Muscle of back (tissue), 13 donors: Measurements from ENCODE around the gene YPEL5. TPM values are rescaled to one million over a fixed set of nuclear protein-coding genes. Genes with fewer than 3 reads are reported as not detected.
"Not testable (repeated sequence)": the region's sequence is repeated elsewhere in the genome, so short reads cannot be mapped to it uniquely, and the experiment has no call there.

Source experiments
- DNase-seq, 3 donors: peaks; one replicate each; pipeline versions ENCODE4 v3.0.0 to v3.0.0-alpha.2; 2013
- long read RNA-seq, 9 donors: transcript quantifications; one replicate each; lab custom pipeline, GENCODE V29; 2026
- polyA plus RNA-seq, 10 donors: library from polyadenylated mRNA; unstranded; fragments of 120-200 nt; gene quantifications; one replicate each; pipeline ENCODE4 v1.2.1, GENCODE V29; 2013; ENCODE audit not compliant: insufficient read length in 10 of 10

Gene YPEL5
- 10 to 100 TPM; 40.2 to 55.4 (median 54.0) TPM for polyA plus RNA-seq
- long read RNA-seq, donor 1, transcript YPEL5-201 (3 exons, 2,182 nt) = major isoform, 15 of 17 reads
- long read RNA-seq, donor 1, partial matches to known transcripts = 0 of 17 reads
- long read RNA-seq, donor 1, other reads (novel, unspliced or antisense) = 0 of 17 reads
- long read RNA-seq, donor 2, transcript YPEL5-201 (3 exons, 2,182 nt) = major isoform, 10 of 30 reads
- long read RNA-seq, donor 2, partial matches to known transcripts = 18 of 30 reads
- long read RNA-seq, donor 2, other reads (novel, unspliced or antisense) = 0 of 30 reads
- long read RNA-seq, donor 3 = 0 reads
- long read RNA-seq, donor 4, transcript YPEL5-201 (3 exons, 2,182 nt) = major isoform, 17 of 18 reads
- long read RNA-seq, donor 4, partial matches to known transcripts = 0 of 18 reads
- long read RNA-seq, donor 4, other reads (novel, unspliced or antisense) = 0 of 18 reads
- long read RNA-seq, donor 5, transcript YPEL5-201 (3 exons, 2,182 nt) = major isoform, 23 of 40 reads
- long read RNA-seq, donor 5, partial matches to known transcripts = 15 of 40 reads
- long read RNA-seq, donor 5, other reads (novel, unspliced or antisense) = 0 of 40 reads
- long read RNA-seq, donor 6, transcript YPEL5-201 (3 exons, 2,182 nt) = major isoform, 16 of 17 reads
- long read RNA-seq, donor 6, partial matches to known transcripts = 0 of 17 reads
- long read RNA-seq, donor 6, other reads (novel, unspliced or antisense) = 0 of 17 reads
- long read RNA-seq, donor 7, transcript YPEL5-201 (3 exons, 2,182 nt) = major isoform, 9 of 10 reads
- long read RNA-seq, donor 7, partial matches to known transcripts = 0 of 10 reads
- long read RNA-seq, donor 7, other reads (novel, unspliced or antisense) = 0 of 10 reads
- long read RNA-seq, donor 8, transcript YPEL5-201 (3 exons, 2,182 nt) = major isoform, 18 of 19 reads
- long read RNA-seq, donor 8, partial matches to known transcripts = 0 of 19 reads
- long read RNA-seq, donor 8, other reads (novel, unspliced or antisense) = 0 of 19 reads
- long read RNA-seq, donor 9, partial matches to known transcripts = 0 of 1 reads
- long read RNA-seq, donor 9, other reads (novel, unspliced or antisense) = 0 of 1 reads

GRCh38 chr2:30146337-30147195 lies at the start of gene YPEL5:
YPEL5 (plus strand) TSS chr2:30147007; CDS start chr2:30156652, 9,645 bp downstream.
- DNase-seq = peak; percentile 99

DNA sequence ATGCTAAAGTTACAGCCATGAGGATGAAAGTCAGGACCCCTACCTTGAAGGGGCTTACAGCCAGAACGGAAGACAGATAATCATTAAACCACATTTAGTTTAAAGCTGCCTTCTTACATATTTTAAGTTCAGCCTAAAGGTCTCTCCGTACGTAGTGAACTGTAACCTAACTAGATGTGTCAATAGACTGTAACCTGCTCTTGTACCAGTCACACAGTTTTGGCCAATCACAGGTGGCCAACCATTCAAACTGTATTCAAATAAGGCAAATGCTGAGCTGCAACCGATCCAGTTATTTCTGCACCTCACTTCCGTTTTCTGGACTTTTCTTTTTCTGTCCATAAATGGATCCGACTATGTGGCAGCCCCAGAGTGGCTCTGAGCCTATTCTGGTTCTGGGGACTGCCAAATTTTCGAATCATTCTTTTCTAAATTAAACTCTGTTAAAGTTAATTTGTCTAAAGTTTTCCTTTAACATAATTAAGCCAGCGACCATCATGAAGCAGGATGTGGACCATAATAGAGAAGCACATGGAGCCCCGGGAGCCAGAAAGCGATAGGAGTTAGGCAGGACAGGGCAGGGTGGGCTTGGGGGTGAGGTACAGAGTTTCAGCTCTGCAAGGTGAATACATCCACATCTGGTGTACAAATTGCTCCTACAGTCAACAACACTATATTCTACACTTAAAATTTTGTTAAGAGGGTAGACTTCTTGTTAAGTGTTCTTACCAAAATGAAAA lies 48.4 kb upstream of the YPEL5 start:
- no peak for DNase-seq

- not testable (repeated sequence) for DNase-seq
Observed at GRCh38 chr2:30099366-30099765, 47.4 kb upstream of the YPEL5 start.

GRCh38 chr2:30100691-30101090 lies 46.1 kb upstream of the YPEL5 start:
- DNase-seq = not testable (repeated sequence)

GRCh38 chr2:30104307-30104706 lies 42.5 kb upstream of the YPEL5 start:
- DNase-seq = peak; percentile 3 to 61 (median 6)

- no peak for DNase-seq
Observed at GRCh38 chr2:30105556-30105955, 41.3 kb upstream of the YPEL5 start.

DNA sequence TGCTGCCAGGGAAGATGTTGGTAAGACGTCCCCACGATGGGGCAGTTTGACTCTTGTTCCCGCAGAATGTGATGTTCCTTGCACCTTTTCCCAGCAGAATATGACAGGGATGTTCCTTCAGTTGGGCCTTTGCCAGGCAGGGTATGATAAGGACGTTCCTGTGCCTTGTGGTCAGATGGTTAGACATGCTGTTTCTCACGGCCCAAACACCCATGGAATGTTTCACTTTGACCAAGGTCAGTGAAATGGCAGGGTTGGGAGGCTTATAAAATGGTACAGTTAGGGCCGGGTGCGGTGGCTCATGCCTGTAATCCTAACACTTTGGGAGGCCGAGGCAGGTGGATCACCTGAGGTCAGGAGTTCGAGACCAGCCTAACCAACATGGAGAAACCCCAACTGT lies 40.3 kb upstream of the YPEL5 start:
- no peak for DNase-seq

DNA sequence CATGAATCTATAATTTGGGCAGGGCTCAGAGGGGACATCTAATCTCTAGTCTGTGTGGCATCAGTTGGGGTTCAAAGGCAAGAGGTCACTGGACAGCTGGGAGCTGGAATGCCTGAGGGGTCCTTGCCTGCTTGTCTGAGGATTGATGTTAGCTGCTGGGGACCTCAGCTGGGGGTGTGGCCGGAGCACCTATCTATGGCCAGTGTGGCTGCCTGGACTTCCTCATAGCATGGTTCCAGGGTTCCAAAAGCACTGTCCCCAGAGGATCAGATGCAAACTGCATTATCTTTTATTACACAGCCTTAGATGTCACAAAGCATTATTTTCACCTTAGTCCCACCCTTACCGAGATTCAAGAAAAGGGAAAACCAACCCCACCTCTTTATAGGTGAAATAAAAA lies 38.6 kb upstream of the YPEL5 start:
- no peak for DNase-seq

- no peak for DNase-seq
Observed at GRCh38 chr2:30108851-30109250, 38.0 kb upstream of the YPEL5 start.

- no peak for DNase-seq
Observed at GRCh38 chr2:30109856-30110255, 37.0 kb upstream of the YPEL5 start.

- no peak for DNase-seq
Observed at GRCh38 chr2:30110773-30111172, 36.0 kb upstream of the YPEL5 start.

DNA sequence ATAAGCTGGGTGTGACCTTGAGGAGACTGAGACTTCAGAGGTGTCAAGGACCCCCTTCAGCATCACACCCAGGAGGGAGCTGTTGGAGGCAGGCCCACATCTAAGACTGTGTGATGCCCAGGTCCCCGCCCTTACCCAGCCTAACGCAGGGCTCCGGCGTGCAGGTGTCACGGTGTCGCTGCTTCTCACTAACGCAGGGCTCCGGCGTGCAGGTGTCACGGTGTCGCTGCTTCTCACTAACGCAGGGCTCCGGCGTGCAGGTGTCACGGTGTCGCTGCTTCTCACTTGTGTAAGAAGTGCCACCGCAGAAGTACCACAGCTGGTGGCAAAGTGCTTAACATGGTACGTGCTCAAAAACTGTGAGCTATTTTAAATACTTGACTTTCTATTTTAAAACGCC lies 35.6 kb upstream of the YPEL5 start:
- DNase-seq = not testable (repeated sequence)

DNA sequence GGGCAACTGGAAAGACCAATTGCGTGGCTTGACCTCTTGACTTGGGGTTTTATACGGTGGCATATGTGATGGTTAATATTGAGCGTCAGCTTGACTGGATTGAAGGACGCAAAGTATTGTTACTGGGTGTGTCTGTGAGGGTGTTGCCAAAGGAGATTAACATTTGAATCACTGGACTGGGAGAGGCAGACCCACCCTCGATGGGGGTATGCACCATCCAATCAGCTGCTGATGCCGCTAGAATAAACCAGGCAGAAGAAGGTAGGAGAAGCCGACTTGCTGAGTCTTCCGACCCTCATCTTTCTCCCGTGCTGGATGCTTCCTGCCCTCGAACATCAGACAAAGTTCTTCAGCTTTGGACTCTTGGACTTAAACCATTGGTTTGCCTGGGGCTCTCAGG lies 34.2 kb upstream of the YPEL5 start:
- DNase-seq = no peak

GRCh38 chr2:30113617-30114293 lies 33.1 kb upstream of the YPEL5 start:
- DNase-seq = peak in 1 of 3 donors; percentile 57

DNA sequence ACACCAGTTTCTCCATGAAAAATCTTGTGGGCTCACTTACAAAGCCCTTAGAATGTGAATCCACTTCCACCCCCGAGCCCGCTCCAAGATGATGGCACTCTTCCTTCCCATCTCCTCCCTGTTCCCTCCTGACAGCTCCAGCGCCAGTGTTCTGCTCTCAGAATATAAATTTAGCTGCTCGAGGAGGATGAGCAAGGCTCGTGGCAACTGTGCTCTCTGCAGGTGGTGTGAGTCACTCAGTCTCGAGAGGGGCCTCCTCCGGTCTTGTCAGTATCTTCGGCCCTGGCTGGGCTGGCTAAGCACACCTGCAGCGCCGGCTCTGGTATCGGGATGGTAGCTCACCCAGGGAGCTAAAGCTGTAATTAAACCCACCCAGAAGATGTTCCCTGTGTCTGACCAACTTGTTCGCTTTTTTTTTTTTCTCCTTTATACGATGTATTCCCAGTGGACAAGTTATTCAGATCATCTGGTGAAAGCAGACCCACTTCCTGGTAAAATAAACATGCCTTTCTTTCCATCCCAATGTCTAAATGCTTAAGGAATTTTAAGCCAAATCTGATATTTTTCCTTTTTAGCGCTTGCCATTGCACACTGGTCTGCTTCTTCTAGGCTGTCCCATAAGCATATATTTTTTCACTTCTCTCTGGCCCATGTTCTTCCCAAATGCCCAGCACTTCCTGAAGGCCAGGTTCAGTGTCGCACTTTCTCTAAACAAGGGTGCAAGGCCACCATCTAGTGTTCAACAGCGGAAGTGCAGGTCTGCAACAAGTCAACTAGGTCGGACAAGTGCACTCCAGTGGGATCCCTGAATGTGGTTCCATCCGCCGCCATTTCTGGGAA lies 31.4 kb upstream of the YPEL5 start:
- DNase-seq = peak; percentile 53 to 80 (median 64)

GRCh38 chr2:30115981-30116285 lies 30.9 kb upstream of the YPEL5 start:
- DNase-seq = no peak

- no peak for DNase-seq
Observed at GRCh38 chr2:30122362-30122761, 24.4 kb upstream of the YPEL5 start.

- no peak for DNase-seq
Observed at GRCh38 chr2:30127016-30127893, 19.6 kb upstream of the YPEL5 start.
